Duodenal mucosa (tissue), 2 donors: ENCODE results near the gene BAD.
A peak's percentile ranks its signal among the peaks of the same experiment; 100 is the strongest.

Experiments
- H3K27ac ChIP-seq: one replicate; pipeline ENCODE4 v1.7.0; 2013; ENCODE audit warnings: low read depth, low read length
- H3K27me3 ChIP-seq, 2 donors: one replicate each; pipeline ENCODE4 v1.7.0; 2013; ENCODE audit warnings: low read length in 2 of 2, control low read depth in 1 of 2; ENCODE audit not compliant: insufficient read depth in 2 of 2, control insufficient read depth in 1 of 2
- H3K36me3 ChIP-seq, 2 donors: one replicate each; pipeline ENCODE4 v1.7.0; 2013; ENCODE audit warnings: low read length in 2 of 2, control low read depth in 1 of 2; ENCODE audit not compliant: insufficient read depth in 2 of 2, control insufficient read depth in 1 of 2
- H3K4me1 ChIP-seq, 2 donors: one replicate each; pipeline ENCODE4 v1.7.0; 2013; ENCODE audit warnings: low read length in 2 of 2, control low read depth in 1 of 2; ENCODE audit not compliant: insufficient read depth in 2 of 2, control insufficient read depth in 1 of 2
- H3K4me3 ChIP-seq, 2 donors: one replicate each; pipeline ENCODE4 v1.7.0; 2013; ENCODE audit warnings: low read length in 2 of 2, low read depth in 1 of 2
- H3K9ac ChIP-seq, 2 donors: one replicate each; pipeline ENCODE4 v1.7.0; 2013; ENCODE audit warnings: low read length in 2 of 2, low read depth in 1 of 2
- H3K9me3 ChIP-seq, 2 donors: one replicate each; pipeline ENCODE4 v1.7.0; 2013; ENCODE audit warnings: low read length in 2 of 2, control low read depth in 1 of 2; ENCODE audit not compliant: control insufficient read depth in 1 of 2

Gene BAD

GRCh38 chr11:64288353-64288750 is 3.9 kb upstream of the BAD start:
- Histone ChIP-seq H3K36me3 (no peaks in the 10 kb centered on the region), H3K4me1 (peaks cover 17 to 23% of the 10 kb centered on the region in 2 donors)

GRCh38 chr11:64287676-64288352 is 3.3 kb upstream of the BAD start:
- H3K4me1 ChIP-seq, result peaks cover 23 to 25% of the 10 kb centered on the region in 2 donors
- H3K4me3 ChIP-seq, result no peak overlapping the region
- no peak overlapping the region for H3K9ac ChIP-seq
- no peaks in the 10 kb centered on the region for H3K36me3 ChIP-seq
- no peak overlapping the region for H3K27ac ChIP-seq
- no peaks in the 10 kb centered on the region for H3K9me3 ChIP-seq
- peaks cover 21 to 26% of the 10 kb centered on the region in 2 donors for H3K27me3 ChIP-seq

More at GRCh38 chr11:64288353-64288750, 3.9 kb upstream of the BAD start:
- H3K9me3 ChIP-seq, result no peaks in the 10 kb centered on the region
- H3K9ac ChIP-seq, result no peak overlapping the region
- H3K27ac ChIP-seq, result no peak overlapping the region
- H3K27me3 ChIP-seq, result peaks cover 26 to 32% of the 10 kb centered on the region in 2 donors
- H3K4me3 ChIP-seq, result no peak overlapping the region

- H3K4me1 ChIP-seq, result peaks cover 20 to 23% of the 10 kb centered on the region in 2 donors
- H3K27me3 ChIP-seq, result peaks cover 10 to 16% of the 10 kb centered on the region in 2 donors
- H3K9ac ChIP-seq, result peak overlapping the region in 1 of 2 donors; percentile 88
- no peak overlapping the region for H3K4me3 ChIP-seq
- H3K27ac ChIP-seq, result no peak overlapping the region
- no peaks in the 10 kb centered on the region for H3K9me3 ChIP-seq
- peaks cover 0 to 4% of the 10 kb centered on the region in 2 donors for H3K36me3 ChIP-seq
Measured at GRCh38 chr11:64286801-64287159, 2.3 kb upstream of the BAD start.

- peak overlapping the region; percentile 66 to 91 for H3K4me3 ChIP-seq
- H3K4me1 ChIP-seq, result peaks cover 20 to 23% of the 10 kb centered on the region in 2 donors
- H3K27ac ChIP-seq, result peak overlapping the region; percentile 97
- peak overlapping the region; percentile 60 to 88 for H3K9ac ChIP-seq
- no peaks in the 10 kb centered on the region for H3K9me3 ChIP-seq
- H3K36me3 ChIP-seq, result peaks cover 0 to 7% of the 10 kb centered on the region in 2 donors
- H3K27me3 ChIP-seq, result peaks cover 7 to 12% of the 10 kb centered on the region in 2 donors
Measured at GRCh38 chr11:64285885-64286800, 1.7 kb upstream of the BAD start.

- H3K36me3 ChIP-seq, result peaks cover 0 to 7% of the 10 kb centered on the region in 2 donors
- H3K27me3 ChIP-seq, result peaks cover 0 to 2% of the 10 kb centered on the region in 2 donors
- peak within 1 kb of the TSS; percentile 87 to 91 for H3K4me3 ChIP-seq
- peaks cover 20 to 23% of the 10 kb centered on the region in 2 donors for H3K4me1 ChIP-seq
- peak within 1 kb of the TSS; percentile 80 to 88 for H3K9ac ChIP-seq
- peak within 1 kb of the TSS; percentile 97 for H3K27ac ChIP-seq
- no peaks in the 10 kb centered on the region for H3K9me3 ChIP-seq
Measured at GRCh38 chr11:64284962-64285884, 758 bp upstream of the BAD start, which contains the start of gene GPR137. Gene GPR137 (plus strand): TSS chr11:64285848. CDS start chr11:64286525, 677 bp downstream.

- H3K27me3 ChIP-seq, result no peaks in the 10 kb centered on the region
- H3K9me3 ChIP-seq, result no peaks in the 10 kb centered on the region
- peaks cover 5 to 16% of the 10 kb centered on the region in 2 donors for H3K36me3 ChIP-seq
- H3K4me1 ChIP-seq, result peaks cover 20 to 23% of the 10 kb centered on the region in 2 donors
- H3K4me3 ChIP-seq, result no peak overlapping the region
- H3K9ac ChIP-seq, result peak overlapping the region in 1 of 2 donors; percentile 98
- no peak overlapping the region for H3K27ac ChIP-seq
Measured at GRCh38 chr11:64283092-64283491, 1.4 kb downstream of the BAD start.

- H3K9me3 ChIP-seq, result no peaks in the 10 kb centered on the region
- no peak overlapping the region for H3K27ac ChIP-seq
- peaks cover 22 to 23% of the 10 kb centered on the region in 2 donors for H3K4me1 ChIP-seq
- H3K4me3 ChIP-seq, result no peak overlapping the region
- no peaks in the 10 kb centered on the region for H3K27me3 ChIP-seq
- H3K36me3 ChIP-seq, result peaks cover 5 to 16% of the 10 kb centered on the region in 2 donors
- H3K9ac ChIP-seq, result no peak overlapping the region
Measured at GRCh38 chr11:64281957-64282770, 2.3 kb downstream of the BAD start.

GRCh38 chr11:64278576-64279190 is 5.8 kb downstream of the BAD start:
- H3K27me3 ChIP-seq, result no peaks in the 10 kb centered on the region
- no peak overlapping the region for H3K9ac ChIP-seq
- H3K36me3 ChIP-seq, result peaks cover 13 to 20% of the 10 kb centered on the region in 2 donors
- H3K27ac ChIP-seq, result no peak overlapping the region
- H3K4me3 ChIP-seq, result no peak overlapping the region
- H3K4me1 ChIP-seq, result peaks cover 14 to 15% of the 10 kb centered on the region in 2 donors
- H3K9me3 ChIP-seq, result no peaks in the 10 kb centered on the region
